ENCODE data around the gene TLX1.

DNA sequence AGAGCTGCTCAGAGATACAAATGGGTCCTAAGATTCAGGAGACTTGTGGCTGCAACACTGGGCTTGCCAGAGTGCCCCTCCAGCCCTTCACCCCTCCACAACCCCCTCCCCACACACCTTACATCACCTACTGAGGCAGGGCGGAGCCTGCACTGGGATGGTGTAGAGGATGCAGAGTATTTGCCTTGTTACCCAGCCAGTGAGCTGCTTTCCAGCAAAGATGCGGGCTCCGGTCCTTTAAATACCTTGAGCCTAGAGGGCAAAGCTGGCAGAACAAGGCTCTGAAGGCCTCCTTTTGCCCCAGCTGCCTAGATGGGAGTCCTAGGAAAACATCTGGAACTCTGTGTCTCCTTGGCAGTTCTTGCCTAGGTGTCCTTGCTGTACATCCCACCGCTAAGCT is 34.7 kb upstream of the TLX1 start:
- TF ChIP-seq POLR2A (IDR thresholded peaks at IDR 0.05) (no peak), POLR2AphosphoS5 (IDR thresholded peaks at IDR 0.05) (no peak)
- TF ChIP-seq, protein P1, sequence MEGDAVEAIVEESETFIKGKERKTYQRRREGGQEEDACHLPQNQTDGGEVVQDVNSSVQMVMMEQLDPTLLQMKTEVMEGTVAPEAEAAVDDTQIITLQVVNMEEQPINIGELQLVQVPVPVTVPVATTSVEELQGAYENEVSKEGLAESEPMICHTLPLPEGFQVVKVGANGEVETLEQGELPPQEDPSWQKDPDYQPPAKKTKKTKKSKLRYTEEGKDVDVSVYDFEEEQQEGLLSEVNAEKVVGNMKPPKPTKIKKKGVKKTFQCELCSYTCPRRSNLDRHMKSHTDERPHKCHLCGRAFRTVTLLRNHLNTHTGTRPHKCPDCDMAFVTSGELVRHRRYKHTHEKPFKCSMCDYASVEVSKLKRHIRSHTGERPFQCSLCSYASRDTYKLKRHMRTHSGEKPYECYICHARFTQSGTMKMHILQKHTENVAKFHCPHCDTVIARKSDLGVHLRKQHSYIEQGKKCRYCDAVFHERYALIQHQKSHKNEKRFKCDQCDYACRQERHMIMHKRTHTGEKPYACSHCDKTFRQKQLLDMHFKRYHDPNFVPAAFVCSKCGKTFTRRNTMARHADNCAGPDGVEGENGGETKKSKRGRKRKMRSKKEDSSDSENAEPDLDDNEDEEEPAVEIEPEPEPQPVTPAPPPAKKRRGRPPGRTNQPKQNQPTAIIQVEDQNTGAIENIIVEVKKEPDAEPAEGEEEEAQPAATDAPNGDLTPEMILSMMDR (IDR thresholded peaks at IDR 0.05), result no peak
